HepG2 (cell line): ENCODE measurements around the gene PPP1R9B. TPM values are rescaled to one million over a fixed set of nuclear protein-coding genes. Genes with fewer than 3 reads are reported as not detected.

ENCODE experiments used
- AGO1 ChIP-seq: fragments of 200-400 bp; formaldehyde crosslinking; IDR thresholded peaks from 2 replicates; pipeline ENCODE4 v1.6.1; 2017; ENCODE audit warnings: mild to moderate bottlenecking, low read depth, low read length, moderate library complexity; ENCODE audit not compliant: poor library complexity, severe bottlenecking
- GABPB1 ChIP-seq: IDR thresholded peaks from 2 replicates; pipeline ENCODE4 v1.6.1; 2016; ENCODE audit warnings: mild to moderate bottlenecking, missing genetic modification reagents, moderate library complexity, missing compliant biosample characterization
- IKZF4 ChIP-seq: sonication (generic); formaldehyde crosslinking; IDR thresholded peaks from 2 replicates; pipeline ENCODE4 v1.5.1; 2020; ENCODE audit warnings: borderline replicate concordance, mild to moderate bottlenecking, low read depth, missing genetic modification reagents; ENCODE audit errors: not compliant biosample characterization
- IRF2 ChIP-seq: IDR thresholded peaks from 2 replicates; pipeline ENCODE4 v1.6.1; 2018; ENCODE audit warnings: missing genetic modification reagents, missing compliant biosample characterization
- MED13 ChIP-seq: sonication (generic); formaldehyde crosslinking; IDR thresholded peaks from 2 replicates; pipeline ENCODE4 v1.5.0; 2020; ENCODE audit warnings: missing genetic modification reagents
- NR1H2 ChIP-seq: sonication (generic); formaldehyde crosslinking; IDR thresholded peaks from 2 replicates; pipeline ENCODE4 v1.8.1; 2022; ENCODE audit warnings: low read depth, missing genetic modification reagents, borderline replicate concordance
- PAF1 ChIP-seq: IDR thresholded peaks from 2 replicates; pipeline ENCODE4 v1.6.1; 2016; ENCODE audit warnings: missing genetic modification reagents, missing compliant biosample characterization
- PPARG ChIP-seq: conservative IDR thresholded peaks from 2 replicates; pipeline ENCODE4 v1.6.1; 2016; ENCODE audit warnings: missing biosample characterization, missing genetic modification reagents
- SIN3B ChIP-seq: fragments of 150-350 bp; IDR thresholded peaks from 2 replicates; pipeline ENCODE4 v1.6.1; 2014; ENCODE audit warnings: low read length
- SMAD1 ChIP-seq: sonication (generic); formaldehyde crosslinking; IDR thresholded peaks from 2 replicates; pipeline ENCODE4 v1.4.0; 2020; ENCODE audit warnings: missing genetic modification reagents, low read depth, mild to moderate bottlenecking, borderline replicate concordance
- SMC3 ChIP-seq: IDR thresholded peaks from 2 replicates; pipeline ENCODE4 v1.6.1; 2011; ENCODE audit warnings: low read length, improper control_type of control experiment
- STAT5B ChIP-seq: sonication (generic); formaldehyde crosslinking; IDR thresholded peaks from 2 replicates; pipeline ENCODE4 v1.4.0; 2020; ENCODE audit warnings: missing genetic modification reagents
- TCF12 ChIP-seq, 2 experiments: fragments of 450-650 bp in 1 of 2; sonication (generic) in 1 of 2; formaldehyde crosslinking in 1 of 2; IDR thresholded peaks; 2 replicates each; pipeline versions ENCODE4 v1.6.1 to v1.8.0; 2017 to 2022; ENCODE audit warnings: antibody characterized with exemption in 1 of 2, mild to moderate bottlenecking in 1 of 2, missing genetic modification reagents in 1 of 2, moderate library complexity in 1 of 2
- ZNF160 ChIP-seq: sonication (generic); formaldehyde crosslinking; IDR thresholded peaks from 2 replicates; pipeline ENCODE4 v1.8.0; 2022; ENCODE audit warnings: mild to moderate bottlenecking, inconsistent platforms, missing genetic modification reagents
- ZNF430 ChIP-seq: sonication (generic); formaldehyde crosslinking; IDR thresholded peaks from 2 replicates; pipeline ENCODE4 v1.9.0; 2021; ENCODE audit warnings: mild to moderate bottlenecking, missing genetic modification reagents
- ZNF776 ChIP-seq: sonication (generic); formaldehyde crosslinking; IDR thresholded peaks from 2 replicates; pipeline ENCODE4 v1.4.0; 2020; ENCODE audit warnings: mild to moderate bottlenecking, missing genetic modification reagents
- polyA plus RNA-seq, 8 experiments: library from polyadenylated mRNA; depleted of rRNA in 3 of 8; stranded (reverse) in 7 of 8; unstranded in 1 of 8; fragments of >200 nt; fragmentation: Illumina TruSeq in 4 of 8; extraction: Trizol in 4 of 8; gene quantifications; 2 replicates each; pipeline versions ENCODE4 v1.2.1 to v1.2.3, GENCODE V29; 2011 to 2016; ENCODE audit warnings: low read depth in 4 of 8, missing spikeins in 1 of 8, mixed read lengths in 1 of 8; ENCODE audit not compliant: insufficient read depth in 1 of 8
- total RNA-seq, 5 experiments: library from RNA; depleted of rRNA; stranded (reverse); fragments of >200 nt; fragmentation: Illumina TruSeq; extraction: Trizol; gene quantifications; 2 replicates each; pipeline ENCODE4 v1.2.3, GENCODE V29; 2016; ENCODE audit warnings: low read depth in 1 of 5
- TF ChIP-seq, protein P1 (sequence below): sonication (generic); formaldehyde crosslinking; IDR thresholded peaks from 2 replicates; pipeline ENCODE4 v1.8.0; 2022; ENCODE audit warnings: missing genetic modification reagents, mild to moderate bottlenecking, borderline replicate concordance
- TF ChIP-seq, protein P2 (sequence below): IDR thresholded peaks from 2 replicates; pipeline ENCODE4 v1.6.1; 2018; ENCODE audit warnings: missing genetic modification reagents
- TF ChIP-seq, protein P3 (sequence below): IDR thresholded peaks from 2 replicates; pipeline ENCODE4 v1.6.1; 2016; ENCODE audit warnings: missing biosample characterization, missing genetic modification reagents, low read depth
- TF ChIP-seq, protein P4 (sequence below): sonication (generic); formaldehyde crosslinking; IDR thresholded peaks from 2 replicates; pipeline ENCODE4 v1.4.0; 2020; ENCODE audit warnings: mild to moderate bottlenecking, missing genetic modification reagents

Gene PPP1R9B
- total and polyA plus RNA-seq, 2 of the 13 experiments (the other 11 are each of a cell fraction or from before 2014, with no cell fraction given) = 9.4 to 15.8 TPM

DNA sequence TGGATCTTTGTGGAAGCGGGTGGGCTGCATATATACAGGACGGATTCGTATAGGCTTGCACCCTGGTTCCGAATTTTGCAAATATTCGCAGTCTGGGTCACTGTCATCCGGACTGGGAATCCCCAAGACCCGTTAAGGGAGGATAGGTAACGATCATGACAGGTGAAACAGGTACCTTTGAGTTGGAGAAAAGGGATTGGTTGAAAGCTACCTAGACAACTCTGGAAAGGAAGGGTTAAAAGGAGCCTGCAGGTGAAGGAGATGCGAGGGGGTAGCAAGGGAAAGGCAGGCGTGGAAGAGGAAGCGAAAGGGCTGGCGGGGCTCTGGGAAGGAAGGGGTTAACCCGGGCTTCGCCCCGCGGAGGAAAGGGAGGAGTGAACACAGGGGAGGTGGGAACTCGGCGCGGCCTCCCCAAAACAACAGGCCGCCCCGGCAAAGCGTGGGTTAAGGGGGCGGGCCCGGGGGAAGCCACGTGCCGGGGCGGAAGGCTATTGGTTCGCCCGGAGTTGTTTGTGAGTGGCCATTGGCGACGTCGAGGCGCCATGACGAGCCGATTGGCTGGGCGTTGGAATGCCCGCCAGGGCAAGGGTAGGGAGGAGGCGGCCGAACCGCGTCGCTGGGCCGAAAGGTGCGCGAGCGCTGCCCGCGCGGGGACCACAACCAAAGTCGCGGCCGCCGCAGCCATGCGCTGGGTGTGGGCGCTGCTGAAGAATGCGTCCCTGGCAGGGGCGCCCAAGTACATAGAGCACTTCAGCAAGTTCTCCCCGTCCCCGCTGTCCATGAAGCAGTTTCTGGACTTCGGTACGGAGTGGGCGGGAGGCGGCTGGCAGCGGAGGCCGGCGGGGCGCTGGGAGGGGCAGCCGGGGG lies 55.5 kb downstream of the PPP1R9B start, which contains the start of gene PDK2 (continued):
- TF ChIP-seq, protein P1, sequence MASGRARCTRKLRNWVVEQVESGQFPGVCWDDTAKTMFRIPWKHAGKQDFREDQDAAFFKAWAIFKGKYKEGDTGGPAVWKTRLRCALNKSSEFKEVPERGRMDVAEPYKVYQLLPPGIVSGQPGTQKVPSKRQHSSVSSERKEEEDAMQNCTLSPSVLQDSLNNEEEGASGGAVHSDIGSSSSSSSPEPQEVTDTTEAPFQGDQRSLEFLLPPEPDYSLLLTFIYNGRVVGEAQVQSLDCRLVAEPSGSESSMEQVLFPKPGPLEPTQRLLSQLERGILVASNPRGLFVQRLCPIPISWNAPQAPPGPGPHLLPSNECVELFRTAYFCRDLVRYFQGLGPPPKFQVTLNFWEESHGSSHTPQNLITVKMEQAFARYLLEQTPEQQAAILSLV (CRISPR knock-in tag) = peak; percentile 79; the same call in 1 of the 2 replicates
- TF ChIP-seq, protein P2, sequence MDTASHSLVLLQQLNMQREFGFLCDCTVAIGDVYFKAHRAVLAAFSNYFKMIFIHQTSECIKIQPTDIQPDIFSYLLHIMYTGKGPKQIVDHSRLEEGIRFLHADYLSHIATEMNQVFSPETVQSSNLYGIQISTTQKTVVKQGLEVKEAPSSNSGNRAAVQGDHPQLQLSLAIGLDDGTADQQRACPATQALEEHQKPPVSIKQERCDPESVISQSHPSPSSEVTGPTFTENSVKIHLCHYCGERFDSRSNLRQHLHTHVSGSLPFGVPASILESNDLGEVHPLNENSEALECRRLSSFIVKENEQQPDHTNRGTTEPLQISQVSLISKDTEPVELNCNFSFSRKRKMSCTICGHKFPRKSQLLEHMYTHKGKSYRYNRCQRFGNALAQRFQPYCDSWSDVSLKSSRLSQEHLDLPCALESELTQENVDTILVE (CRISPR knock-in tag) = 0 out of 2 replicates have a peak, but pooled peaks have one; percentile 47
- TF ChIP-seq NR1H2 (CRISPR knock-in tag) = no peak
- peak; percentile 81 for TF ChIP-seq PPARG
- 0 out of 2 replicates have a peak, but pooled peaks have one; percentile 31 for TF ChIP-seq STAT5B
- TF ChIP-seq TCF12 (IDR thresholded peaks at IDR 0.05) = no peak
- TF ChIP-seq TCF12 (CRISPR knock-in tag; IDR thresholded peaks at IDR 0.05) = no peak
- peak; percentile 87 for TF ChIP-seq GABPB1
- no peak for TF ChIP-seq SIN3B
- TF ChIP-seq ZNF776 (CRISPR knock-in tag) = 0 out of 2 replicates have a peak, but pooled peaks have one; percentile 62
- TF ChIP-seq ZNF160 = 0 out of 2 replicates have a peak, but pooled peaks have one; percentile 17
- no peak for TF ChIP-seq SMAD1 (CRISPR knock-in tag)
- no peak for TF ChIP-seq PAF1 (CRISPR knock-in tag)
- TF ChIP-seq AGO1 = peak; percentile 74
- peak; percentile 72 for TF ChIP-seq IRF2
- TF ChIP-seq SMC3 = no peak
- peak; percentile 1; the same call in 1 of the 2 replicates for TF ChIP-seq MED13 (CRISPR knock-in tag)
- TF ChIP-seq ZNF430 = no peak
- TF ChIP-seq, protein P3, sequence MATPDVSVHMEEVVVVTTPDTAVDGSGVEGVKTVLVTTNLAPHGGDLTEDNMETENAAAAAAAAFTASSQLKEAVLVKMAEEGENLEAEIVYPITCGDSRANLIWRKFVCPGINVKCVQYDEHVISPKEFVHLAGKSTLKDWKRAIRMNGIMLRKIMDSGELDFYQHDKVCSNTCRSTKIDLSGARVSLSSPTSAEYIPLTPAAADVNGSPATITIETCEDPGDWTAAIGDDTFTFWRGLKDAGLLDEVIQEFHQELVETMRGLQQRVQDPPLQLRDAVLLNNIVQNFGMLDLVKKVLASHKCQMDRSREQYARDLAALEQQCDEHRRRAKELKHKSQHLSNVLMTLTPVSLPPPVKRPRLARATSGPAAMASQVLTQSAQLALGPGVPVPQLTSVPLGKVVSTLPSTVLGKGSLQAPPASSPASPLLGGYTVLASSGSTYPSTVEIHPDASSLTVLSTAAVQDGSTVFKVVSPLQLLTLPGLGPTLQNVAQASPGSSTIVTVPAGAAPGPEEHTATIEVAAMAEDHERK = peak; percentile 68; the same call in 1 of the 2 replicates
- TF ChIP-seq, protein P4, sequence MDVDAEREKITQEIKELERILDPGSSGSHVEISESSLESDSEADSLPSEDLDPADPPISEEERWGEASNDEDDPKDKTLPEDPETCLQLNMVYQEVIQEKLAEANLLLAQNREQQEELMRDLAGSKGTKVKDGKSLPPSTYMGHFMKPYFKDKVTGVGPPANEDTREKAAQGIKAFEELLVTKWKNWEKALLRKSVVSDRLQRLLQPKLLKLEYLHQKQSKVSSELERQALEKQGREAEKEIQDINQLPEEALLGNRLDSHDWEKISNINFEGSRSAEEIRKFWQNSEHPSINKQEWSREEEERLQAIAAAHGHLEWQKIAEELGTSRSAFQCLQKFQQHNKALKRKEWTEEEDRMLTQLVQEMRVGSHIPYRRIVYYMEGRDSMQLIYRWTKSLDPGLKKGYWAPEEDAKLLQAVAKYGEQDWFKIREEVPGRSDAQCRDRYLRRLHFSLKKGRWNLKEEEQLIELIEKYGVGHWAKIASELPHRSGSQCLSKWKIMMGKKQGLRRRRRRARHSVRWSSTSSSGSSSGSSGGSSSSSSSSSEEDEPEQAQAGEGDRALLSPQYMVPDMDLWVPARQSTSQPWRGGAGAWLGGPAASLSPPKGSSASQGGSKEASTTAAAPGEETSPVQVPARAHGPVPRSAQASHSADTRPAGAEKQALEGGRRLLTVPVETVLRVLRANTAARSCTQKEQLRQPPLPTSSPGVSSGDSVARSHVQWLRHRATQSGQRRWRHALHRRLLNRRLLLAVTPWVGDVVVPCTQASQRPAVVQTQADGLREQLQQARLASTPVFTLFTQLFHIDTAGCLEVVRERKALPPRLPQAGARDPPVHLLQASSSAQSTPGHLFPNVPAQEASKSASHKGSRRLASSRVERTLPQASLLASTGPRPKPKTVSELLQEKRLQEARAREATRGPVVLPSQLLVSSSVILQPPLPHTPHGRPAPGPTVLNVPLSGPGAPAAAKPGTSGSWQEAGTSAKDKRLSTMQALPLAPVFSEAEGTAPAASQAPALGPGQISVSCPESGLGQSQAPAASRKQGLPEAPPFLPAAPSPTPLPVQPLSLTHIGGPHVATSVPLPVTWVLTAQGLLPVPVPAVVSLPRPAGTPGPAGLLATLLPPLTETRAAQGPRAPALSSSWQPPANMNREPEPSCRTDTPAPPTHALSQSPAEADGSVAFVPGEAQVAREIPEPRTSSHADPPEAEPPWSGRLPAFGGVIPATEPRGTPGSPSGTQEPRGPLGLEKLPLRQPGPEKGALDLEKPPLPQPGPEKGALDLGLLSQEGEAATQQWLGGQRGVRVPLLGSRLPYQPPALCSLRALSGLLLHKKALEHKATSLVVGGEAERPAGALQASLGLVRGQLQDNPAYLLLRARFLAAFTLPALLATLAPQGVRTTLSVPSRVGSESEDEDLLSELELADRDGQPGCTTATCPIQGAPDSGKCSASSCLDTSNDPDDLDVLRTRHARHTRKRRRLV (CRISPR knock-in tag) = no peak; the same call in 1 of the 2 replicates
- TF ChIP-seq IKZF4 (CRISPR knock-in tag) = no peak
